Measurements from ENCODE around the gene ZNF408. TPM values are rescaled to one million over a fixed set of nuclear protein-coding genes. Genes with fewer than 3 reads are reported as not detected.

The ZNF408 gene
- polyA plus RNA-seq, 1 donor (not counting 4 experiments of a cell fraction or from before 2014, with no cell fraction given) = 4.0 TPM

- no peak for TF ChIP-seq EZH2 (IDR thresholded peaks at IDR 0.05; ENCODE audit: low read length)
- TF ChIP-seq CTCF (optimal IDR thresholded peaks at IDR 0.05 in 1 of 3, IDR thresholded peaks at IDR 0.05 in 1 of 3, conservative IDR thresholded peaks at IDR 0.05 in 1 of 3; ENCODE audit: extremely low read depth in 1 of 3, insufficient read depth in 2 of 3, low read length in 3 of 3) = peak in 1 of 3 experiments; percentile 22
- Histone ChIP-seq H3K4me3 (ENCODE audit: control insufficient read depth in 2 of 3, extremely low read depth in 1 of 3, insufficient read depth in 2 of 3, low read depth in 1 of 3, low read length in 3 of 3) (no peak overlapping the region), H3K27me3 (ENCODE audit: control insufficient read depth, extremely low read depth, insufficient read depth, low read length) (no peaks in the 10 kb centered on the region), H3K9me1 (ENCODE audit: control insufficient read depth, extremely low read depth, insufficient read depth, low read length) (no peaks in the 10 kb centered on the region), H4K20me1 (ENCODE audit: control insufficient read depth, extremely low read depth, insufficient read depth, low read length) (no peaks in the 10 kb centered on the region), H3K9me3 (ENCODE audit: control insufficient read depth, low read depth, low read length) (no peaks in the 10 kb centered on the region), H3K4me1 (ENCODE audit: control insufficient read depth, extremely low read depth, insufficient read depth, low read length) (peaks cover 25% of the 10 kb centered on the region), H3K27ac (ENCODE audit: control insufficient read depth, insufficient read depth, low read length) (no peak overlapping the region), H3K9ac (ENCODE audit: control insufficient read depth, extremely low read depth, insufficient read depth, low read length) (no peak overlapping the region), H2AFZ (ENCODE audit: control insufficient read depth, low read length) (no peak overlapping the region), H3K36me3 (ENCODE audit: control insufficient read depth in 2 of 2, extremely low read depth in 1 of 2, insufficient read depth in 2 of 2, low read length in 2 of 2) (peaks cover 26 to 39% of the 10 kb centered on the region in 2 experiments), H3K4me2 (ENCODE audit: control insufficient read depth, extremely low read depth, insufficient read depth, low read depth, low read length) (no peak overlapping the region), H3K79me2 (ENCODE audit: control insufficient read depth, insufficient read depth, low read length) (no peaks in the 10 kb centered on the region)
- dilution Hi-C loops (cut with MboI; ENCODE audit: extremely low pct_ligation_motif_present, low sequenced_read_pairs) = no loop called here
- no peak for FAIRE-seq
- no peak for DNase-seq (ENCODE audit: low read depth, low spot score)
Measured at GRCh38 chr11:46677991-46678740, 22.7 kb upstream of the ZNF408 start.

- peaks cover 29% of the 10 kb centered on the region for H3K4me1 ChIP-seq (ENCODE audit: control insufficient read depth, extremely low read depth, insufficient read depth, low read length)
- H4K20me1 ChIP-seq (ENCODE audit: control insufficient read depth, extremely low read depth, insufficient read depth, low read length) = no peaks in the 10 kb centered on the region
- dilution Hi-C loops (cut with MboI; ENCODE audit: extremely low pct_ligation_motif_present, low sequenced_read_pairs) = no loop called here
- H3K79me2 ChIP-seq (ENCODE audit: control insufficient read depth, insufficient read depth, low read length) = no peaks in the 10 kb centered on the region
- no peak overlapping the region for H3K4me2 ChIP-seq (ENCODE audit: control insufficient read depth, extremely low read depth, insufficient read depth, low read depth, low read length)
- no peak overlapping the region for H3K9ac ChIP-seq (ENCODE audit: control insufficient read depth, extremely low read depth, insufficient read depth, low read length)
- H3K9me1 ChIP-seq (ENCODE audit: control insufficient read depth, extremely low read depth, insufficient read depth, low read length) = no peaks in the 10 kb centered on the region
- no peak for DNase-seq (ENCODE audit: low read depth, low spot score)
- H3K4me3 ChIP-seq (ENCODE audit: control insufficient read depth in 2 of 3, extremely low read depth in 1 of 3, insufficient read depth in 2 of 3, low read depth in 1 of 3, low read length in 3 of 3) = no peak overlapping the region
- no peak for FAIRE-seq
- no peaks in the 10 kb centered on the region for H3K9me3 ChIP-seq (ENCODE audit: control insufficient read depth, low read depth, low read length)
- H3K27ac ChIP-seq (ENCODE audit: control insufficient read depth, insufficient read depth, low read length) = no peak overlapping the region
- no peak for TF ChIP-seq CTCF (optimal IDR thresholded peaks at IDR 0.05 in 1 of 3, IDR thresholded peaks at IDR 0.05 in 1 of 3, conservative IDR thresholded peaks at IDR 0.05 in 1 of 3; ENCODE audit: extremely low read depth in 1 of 3, insufficient read depth in 2 of 3, low read length in 3 of 3)
- TF ChIP-seq EZH2 (IDR thresholded peaks at IDR 0.05; ENCODE audit: low read length) = no peak
- no peak overlapping the region for H2AFZ ChIP-seq (ENCODE audit: control insufficient read depth, low read length)
- no peaks in the 10 kb centered on the region for H3K27me3 ChIP-seq (ENCODE audit: control insufficient read depth, extremely low read depth, insufficient read depth, low read length)
- peaks cover 26 to 34% of the 10 kb centered on the region in 2 experiments for H3K36me3 ChIP-seq (ENCODE audit: control insufficient read depth in 2 of 2, extremely low read depth in 1 of 2, insufficient read depth in 2 of 2, low read length in 2 of 2)
Measured at GRCh38 chr11:46678741-46679130, 22.1 kb upstream of the ZNF408 start.

Measured in keratinocyte (primary cell).